ENCODE measurements around the gene ZNF865.

DNA sequence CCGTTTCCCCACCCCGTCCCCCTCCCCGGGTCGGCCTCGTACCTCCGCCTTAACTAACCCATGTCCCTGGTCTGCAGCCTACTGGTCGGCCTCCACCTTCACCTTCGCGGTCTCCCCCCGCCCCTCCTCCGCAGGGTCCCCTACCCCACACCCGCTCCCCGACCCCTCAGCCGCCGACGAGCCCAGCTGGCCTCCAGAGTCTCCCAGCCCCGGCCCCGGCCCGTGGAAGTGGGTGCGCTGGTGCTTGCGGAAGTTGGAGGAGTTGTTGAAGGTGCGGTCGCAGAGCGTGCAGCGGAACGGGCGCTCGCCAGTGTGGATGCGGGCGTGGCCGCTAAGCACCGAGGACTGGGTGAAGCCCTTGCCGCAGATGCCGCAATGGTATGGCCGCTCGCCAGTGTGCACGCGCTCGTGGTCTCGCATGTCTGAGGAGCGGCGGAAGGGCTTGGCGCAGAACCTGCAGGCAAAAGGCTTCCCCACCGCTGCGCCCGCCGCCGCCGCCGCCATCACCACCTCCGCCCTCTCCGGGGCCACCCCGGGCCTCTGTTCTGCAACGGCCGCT, 16.3 kb downstream of the ZNF865 start:
- TF ChIP-seq, protein P1, sequence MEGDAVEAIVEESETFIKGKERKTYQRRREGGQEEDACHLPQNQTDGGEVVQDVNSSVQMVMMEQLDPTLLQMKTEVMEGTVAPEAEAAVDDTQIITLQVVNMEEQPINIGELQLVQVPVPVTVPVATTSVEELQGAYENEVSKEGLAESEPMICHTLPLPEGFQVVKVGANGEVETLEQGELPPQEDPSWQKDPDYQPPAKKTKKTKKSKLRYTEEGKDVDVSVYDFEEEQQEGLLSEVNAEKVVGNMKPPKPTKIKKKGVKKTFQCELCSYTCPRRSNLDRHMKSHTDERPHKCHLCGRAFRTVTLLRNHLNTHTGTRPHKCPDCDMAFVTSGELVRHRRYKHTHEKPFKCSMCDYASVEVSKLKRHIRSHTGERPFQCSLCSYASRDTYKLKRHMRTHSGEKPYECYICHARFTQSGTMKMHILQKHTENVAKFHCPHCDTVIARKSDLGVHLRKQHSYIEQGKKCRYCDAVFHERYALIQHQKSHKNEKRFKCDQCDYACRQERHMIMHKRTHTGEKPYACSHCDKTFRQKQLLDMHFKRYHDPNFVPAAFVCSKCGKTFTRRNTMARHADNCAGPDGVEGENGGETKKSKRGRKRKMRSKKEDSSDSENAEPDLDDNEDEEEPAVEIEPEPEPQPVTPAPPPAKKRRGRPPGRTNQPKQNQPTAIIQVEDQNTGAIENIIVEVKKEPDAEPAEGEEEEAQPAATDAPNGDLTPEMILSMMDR (IDR thresholded peaks at IDR 0.05), result no peak
- TF ChIP-seq POLR2A (IDR thresholded peaks at IDR 0.05), result no peak

Measured in Peyer's patch (tissue), 4 donors.